BLaER1 (cell line): ENCODE measurements around the gene BEAN1.
"Not testable (repeated sequence)": the region's sequence is repeated elsewhere in the genome, so short reads cannot be mapped to it uniquely, and the experiment has no call there.

Experiments used
- H3K27ac ChIP-seq: shearing (Covaris generic); formaldehyde crosslinking; 2 replicates; pipeline ENCODE4 v1.8.1; 2022
- H3K27me3 ChIP-seq: shearing (Covaris generic); formaldehyde crosslinking; 2 replicates; pipeline ENCODE4 v1.8.1; 2022
- H3K36me3 ChIP-seq: shearing (Covaris generic); formaldehyde crosslinking; 2 replicates; pipeline ENCODE4 v1.8.1; 2022
- H3K4me1 ChIP-seq: shearing (Covaris generic); formaldehyde crosslinking; 2 replicates; pipeline ENCODE4 v1.8.1; 2022
- H3K4me2 ChIP-seq: shearing (Covaris generic); formaldehyde crosslinking; 2 replicates; pipeline ENCODE4 v1.8.1; 2022
- H3K4me3 ChIP-seq: shearing (Covaris generic); formaldehyde crosslinking; 2 replicates; pipeline ENCODE4 v1.8.1; 2022
- H3K9ac ChIP-seq: shearing (Covaris generic); formaldehyde crosslinking; 2 replicates; pipeline ENCODE4 v1.8.1; 2022
- H3K9me3 ChIP-seq: shearing (Covaris generic); formaldehyde crosslinking; 2 replicates; pipeline ENCODE4 v1.8.1; 2022
- H4K20me1 ChIP-seq: shearing (Covaris generic); formaldehyde crosslinking; 2 replicates; pipeline ENCODE4 v1.8.1; 2022
- Cebpa-rat ChIP-seq: shearing (Covaris generic); IDR thresholded peaks from 2 replicates; pipeline ENCODE4 v1.8.1; 2022

BEAN1 gene

GRCh38 chr16:66489818-66490217 is 62.7 kb downstream of the BEAN1 start:
- H3K27me3 ChIP-seq, result no peaks in the 10 kb centered on the region
- H3K4me1 ChIP-seq, result peaks cover 41% of the 10 kb centered on the region

GRCh38 chr16:66490774-66491715 is 64.0 kb downstream of the BEAN1 start:
- Histone ChIP-seq H3K4me1 (peaks cover 32% of the 10 kb centered on the region), H3K27ac (no peak overlapping the region), H3K4me2 (peak overlapping the region; percentile 40), H3K36me3 (no peaks in the 10 kb centered on the region), H3K4me3 (no peak overlapping the region), H3K27me3 (no peaks in the 10 kb centered on the region), H4K20me1 (no peaks in the 10 kb centered on the region), H3K9me3 (no peaks in the 10 kb centered on the region), H3K9ac (no peak overlapping the region)
- TF ChIP-seq Cebpa-rat, result no peak

More at GRCh38 chr16:66489818-66490217, 62.7 kb downstream of the BEAN1 start:
- no peak for TF ChIP-seq Cebpa-rat
- Histone ChIP-seq H3K9me3 (no peaks in the 10 kb centered on the region), H3K4me3 (no peak overlapping the region), H3K9ac (no peak overlapping the region), H4K20me1 (no peaks in the 10 kb centered on the region), H3K27ac (no peak overlapping the region), H3K36me3 (no peaks in the 10 kb centered on the region), H3K4me2 (no peak overlapping the region)

- no peak for TF ChIP-seq Cebpa-rat
- no peaks in the 10 kb centered on the region for H4K20me1 ChIP-seq
- H3K4me1 ChIP-seq, result peaks cover 28% of the 10 kb centered on the region
- H3K27me3 ChIP-seq, result no peaks in the 10 kb centered on the region
- H3K4me3 ChIP-seq, result no peak overlapping the region
- no peaks in the 10 kb centered on the region for H3K9me3 ChIP-seq
- H3K36me3 ChIP-seq, result no peaks in the 10 kb centered on the region
- H3K4me2 ChIP-seq, result 0 out of 2 replicates have a peak overlapping the region, but pooled peaks have one; percentile 40
- H3K9ac ChIP-seq, result no peak overlapping the region
- H3K27ac ChIP-seq, result no peak overlapping the region
Measured at GRCh38 chr16:66491716-66492064, 64.6 kb downstream of the BEAN1 start.

GRCh38 chr16:66493490-66494401 is 66.7 kb downstream of the BEAN1 start:
- Histone ChIP-seq H3K27me3 (no peaks in the 10 kb centered on the region), H3K27ac (no peak overlapping the region), H4K20me1 (no peaks in the 10 kb centered on the region), H3K36me3 (no peaks in the 10 kb centered on the region), H3K9ac (no peak overlapping the region), H3K4me2 (no peak overlapping the region), H3K9me3 (no peaks in the 10 kb centered on the region), H3K4me3 (no peak overlapping the region), H3K4me1 (peaks cover 12% of the 10 kb centered on the region)
- no peak for TF ChIP-seq Cebpa-rat

- H3K4me2 ChIP-seq, result no peak overlapping the region
- no peak for TF ChIP-seq Cebpa-rat
- H3K27me3 ChIP-seq, result no peaks in the 10 kb centered on the region
Measured at GRCh38 chr16:66494916-66495315, 67.8 kb downstream of the BEAN1 start.

GRCh38 chr16:66495440-66495839 is 68.3 kb downstream of the BEAN1 start:
- Histone ChIP-seq H3K9me3 (no peaks in the 10 kb centered on the region), H3K27ac (no peak overlapping the region), H3K4me3 (no peak overlapping the region), H4K20me1 (no peaks in the 10 kb centered on the region), H3K4me2 (no peak overlapping the region), H3K9ac (no peak overlapping the region), H3K36me3 (no peaks in the 10 kb centered on the region), H3K27me3 (no peaks in the 10 kb centered on the region), H3K4me1 (peaks cover 10% of the 10 kb centered on the region)
- no peak for TF ChIP-seq Cebpa-rat

More at GRCh38 chr16:66494916-66495315, 67.8 kb downstream of the BEAN1 start:
- H3K9me3 ChIP-seq, result no peaks in the 10 kb centered on the region
- no peaks in the 10 kb centered on the region for H4K20me1 ChIP-seq
- no peak overlapping the region for H3K4me3 ChIP-seq
- no peak overlapping the region for H3K27ac ChIP-seq
- peaks cover 12% of the 10 kb centered on the region for H3K4me1 ChIP-seq
- no peaks in the 10 kb centered on the region for H3K36me3 ChIP-seq
- H3K9ac ChIP-seq, result no peak overlapping the region

- not testable (repeated sequence) for H4K20me1 ChIP-seq, H3K36me3 ChIP-seq, H3K27ac ChIP-seq, H3K4me3 ChIP-seq, H3K27me3 ChIP-seq, H3K9me3 ChIP-seq, H3K4me2 ChIP-seq, H3K4me1 ChIP-seq, H3K9ac ChIP-seq
Measured at GRCh38 chr16:66496226-66496625, 69.1 kb downstream of the BEAN1 start.

GRCh38 chr16:66497921-66498320 is 70.8 kb downstream of the BEAN1 start:
- not testable (repeated sequence) for H4K20me1 ChIP-seq, H3K9ac ChIP-seq, H3K36me3 ChIP-seq, H3K4me3 ChIP-seq, H3K4me2 ChIP-seq, H3K9me3 ChIP-seq, H3K27me3 ChIP-seq, H3K27ac ChIP-seq, H3K4me1 ChIP-seq

- H3K27me3 ChIP-seq, H3K9me3 ChIP-seq, H3K9ac ChIP-seq, H3K4me3 ChIP-seq, H3K36me3 ChIP-seq, H3K27ac ChIP-seq, H3K4me2 ChIP-seq, H4K20me1 ChIP-seq: not testable (repeated sequence)
- H3K4me1 ChIP-seq, result peaks cover 10% of the 10 kb centered on the region; the same call in 1 of the 2 replicates
Measured at GRCh38 chr16:66501563-66501962, 74.5 kb downstream of the BEAN1 start.
